HL-60 (cell line): ENCODE data around the gene EXOSC2.

ENCODE experiments used
- DNase-seq, 2 experiments: peaks; one replicate each; pipeline ENCODE4 v3.0.0-alpha.2; 2010 to 2020; ENCODE audit warnings: low read depth in 1 of 2, low spot score in 1 of 2
- H3K27ac ChIP-seq: fragments of 250-450 bp; sonication (Bioruptor Pico); replicated peaks from 2 replicates; pipeline ENCODE4 v1.5.1; 2020; ENCODE audit warnings: mild to moderate bottlenecking, moderate library complexity
- H3K27me3 ChIP-seq: fragments of 250-450 bp; sonication (Bioruptor Pico); 2 replicates; pipeline ENCODE4 v1.5.1; 2021; ENCODE audit warnings: mild to moderate bottlenecking, moderate library complexity; ENCODE audit not compliant: insufficient read depth, poor library complexity, severe bottlenecking
- H3K4me3 ChIP-seq: replicated peaks from 2 replicates; pipeline ENCODE4 v1.5.1; 2011; ENCODE audit warnings: mild to moderate bottlenecking, control low read depth, low read length; ENCODE audit not compliant: insufficient read depth
- GABPA ChIP-seq: IDR thresholded peaks from 2 replicates; pipeline ENCODE4 v1.6.1; 2012; ENCODE audit warnings: low read depth
- POLR2AphosphoS5 ChIP-seq: IDR thresholded peaks from 2 replicates; pipeline ENCODE4 v1.6.1; 2012; ENCODE audit warnings: low read depth
- SPI1 ChIP-seq: IDR thresholded peaks from 2 replicates; pipeline ENCODE4 v1.6.1; 2012; ENCODE audit warnings: low read depth, mild to moderate bottlenecking, borderline replicate concordance
- TF ChIP-seq, protein P1 (sequence below): IDR thresholded peaks from 2 replicates; pipeline ENCODE4 v1.6.1; 2012; ENCODE audit warnings: low read depth; ENCODE audit not compliant: insufficient replicate concordance
- TF ChIP-seq, protein P2 (sequence below): IDR thresholded peaks from one replicate; pipeline ENCODE4 v1.5.1; 2011; ENCODE audit warnings: low read length, control low read depth, inconsistent platforms; ENCODE audit not compliant: insufficient read depth

The EXOSC2 gene

DNA sequence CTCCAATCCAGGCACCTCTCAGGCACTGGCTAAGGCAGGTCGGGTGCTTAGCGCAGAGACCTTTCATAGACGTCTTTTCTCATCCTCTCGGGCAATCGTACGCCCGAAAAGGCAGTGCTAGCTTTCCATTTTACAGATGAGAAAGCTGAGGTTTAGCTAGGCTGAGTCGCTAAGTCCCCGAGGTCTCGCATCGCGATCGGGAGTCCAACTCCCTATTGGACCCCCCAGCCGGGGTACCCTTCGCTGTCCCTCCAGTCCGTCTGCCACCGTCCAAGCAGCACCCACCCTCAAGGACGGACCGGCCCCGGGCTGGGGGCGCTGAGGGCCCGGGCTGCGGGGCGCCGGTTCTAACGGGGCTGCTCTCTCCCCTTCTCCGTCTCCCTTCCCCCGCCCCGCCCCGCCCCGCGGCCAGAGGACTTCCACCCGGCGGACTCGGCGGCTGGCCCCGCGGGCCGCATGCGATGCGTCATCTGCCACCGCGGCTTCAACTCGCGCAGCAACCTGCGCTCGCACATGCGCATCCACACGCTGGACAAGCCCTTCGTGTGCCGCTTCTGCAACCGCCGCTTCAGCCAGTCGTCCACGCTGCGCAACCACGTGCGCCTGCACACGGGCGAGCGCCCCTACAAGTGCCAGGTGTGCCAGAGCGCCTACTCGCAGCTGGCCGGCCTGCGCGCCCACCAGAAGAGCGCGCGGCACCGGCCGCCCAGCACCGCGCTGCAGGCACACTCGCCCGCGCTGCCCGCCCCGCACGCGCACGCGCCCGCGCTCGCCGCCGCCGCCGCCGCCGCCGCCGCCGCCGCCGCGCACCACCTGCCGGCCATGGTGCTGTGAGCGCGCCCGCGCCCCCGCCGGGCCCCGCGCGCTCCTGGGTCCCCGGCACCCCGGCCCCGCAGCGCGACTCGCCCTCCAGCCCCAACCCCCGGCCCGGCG is 12.5 kb upstream of the EXOSC2 start:
- Histone ChIP-seq H3K27ac (peak overlapping the region; percentile 60), H3K27me3 (peaks cover 4% of the 10 kb centered on the region), H3K4me3 (peak overlapping the region; percentile 61)
- peak; percentile 49; the same call in 1 of the 2 replicates for TF ChIP-seq POLR2AphosphoS5
- TF ChIP-seq SPI1, result no peak
- TF ChIP-seq, protein P1, sequence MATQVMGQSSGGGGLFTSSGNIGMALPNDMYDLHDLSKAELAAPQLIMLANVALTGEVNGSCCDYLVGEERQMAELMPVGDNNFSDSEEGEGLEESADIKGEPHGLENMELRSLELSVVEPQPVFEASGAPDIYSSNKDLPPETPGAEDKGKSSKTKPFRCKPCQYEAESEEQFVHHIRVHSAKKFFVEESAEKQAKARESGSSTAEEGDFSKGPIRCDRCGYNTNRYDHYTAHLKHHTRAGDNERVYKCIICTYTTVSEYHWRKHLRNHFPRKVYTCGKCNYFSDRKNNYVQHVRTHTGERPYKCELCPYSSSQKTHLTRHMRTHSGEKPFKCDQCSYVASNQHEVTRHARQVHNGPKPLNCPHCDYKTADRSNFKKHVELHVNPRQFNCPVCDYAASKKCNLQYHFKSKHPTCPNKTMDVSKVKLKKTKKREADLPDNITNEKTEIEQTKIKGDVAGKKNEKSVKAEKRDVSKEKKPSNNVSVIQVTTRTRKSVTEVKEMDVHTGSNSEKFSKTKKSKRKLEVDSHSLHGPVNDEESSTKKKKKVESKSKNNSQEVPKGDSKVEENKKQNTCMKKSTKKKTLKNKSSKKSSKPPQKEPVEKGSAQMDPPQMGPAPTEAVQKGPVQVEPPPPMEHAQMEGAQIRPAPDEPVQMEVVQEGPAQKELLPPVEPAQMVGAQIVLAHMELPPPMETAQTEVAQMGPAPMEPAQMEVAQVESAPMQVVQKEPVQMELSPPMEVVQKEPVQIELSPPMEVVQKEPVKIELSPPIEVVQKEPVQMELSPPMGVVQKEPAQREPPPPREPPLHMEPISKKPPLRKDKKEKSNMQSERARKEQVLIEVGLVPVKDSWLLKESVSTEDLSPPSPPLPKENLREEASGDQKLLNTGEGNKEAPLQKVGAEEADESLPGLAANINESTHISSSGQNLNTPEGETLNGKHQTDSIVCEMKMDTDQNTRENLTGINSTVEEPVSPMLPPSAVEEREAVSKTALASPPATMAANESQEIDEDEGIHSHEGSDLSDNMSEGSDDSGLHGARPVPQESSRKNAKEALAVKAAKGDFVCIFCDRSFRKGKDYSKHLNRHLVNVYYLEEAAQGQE, result no peak
- TF ChIP-seq, protein P2, sequence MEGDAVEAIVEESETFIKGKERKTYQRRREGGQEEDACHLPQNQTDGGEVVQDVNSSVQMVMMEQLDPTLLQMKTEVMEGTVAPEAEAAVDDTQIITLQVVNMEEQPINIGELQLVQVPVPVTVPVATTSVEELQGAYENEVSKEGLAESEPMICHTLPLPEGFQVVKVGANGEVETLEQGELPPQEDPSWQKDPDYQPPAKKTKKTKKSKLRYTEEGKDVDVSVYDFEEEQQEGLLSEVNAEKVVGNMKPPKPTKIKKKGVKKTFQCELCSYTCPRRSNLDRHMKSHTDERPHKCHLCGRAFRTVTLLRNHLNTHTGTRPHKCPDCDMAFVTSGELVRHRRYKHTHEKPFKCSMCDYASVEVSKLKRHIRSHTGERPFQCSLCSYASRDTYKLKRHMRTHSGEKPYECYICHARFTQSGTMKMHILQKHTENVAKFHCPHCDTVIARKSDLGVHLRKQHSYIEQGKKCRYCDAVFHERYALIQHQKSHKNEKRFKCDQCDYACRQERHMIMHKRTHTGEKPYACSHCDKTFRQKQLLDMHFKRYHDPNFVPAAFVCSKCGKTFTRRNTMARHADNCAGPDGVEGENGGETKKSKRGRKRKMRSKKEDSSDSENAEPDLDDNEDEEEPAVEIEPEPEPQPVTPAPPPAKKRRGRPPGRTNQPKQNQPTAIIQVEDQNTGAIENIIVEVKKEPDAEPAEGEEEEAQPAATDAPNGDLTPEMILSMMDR, result no peak
- no peak for TF ChIP-seq GABPA
- peak; percentile 89 to 90 for DNase-seq

DNA sequence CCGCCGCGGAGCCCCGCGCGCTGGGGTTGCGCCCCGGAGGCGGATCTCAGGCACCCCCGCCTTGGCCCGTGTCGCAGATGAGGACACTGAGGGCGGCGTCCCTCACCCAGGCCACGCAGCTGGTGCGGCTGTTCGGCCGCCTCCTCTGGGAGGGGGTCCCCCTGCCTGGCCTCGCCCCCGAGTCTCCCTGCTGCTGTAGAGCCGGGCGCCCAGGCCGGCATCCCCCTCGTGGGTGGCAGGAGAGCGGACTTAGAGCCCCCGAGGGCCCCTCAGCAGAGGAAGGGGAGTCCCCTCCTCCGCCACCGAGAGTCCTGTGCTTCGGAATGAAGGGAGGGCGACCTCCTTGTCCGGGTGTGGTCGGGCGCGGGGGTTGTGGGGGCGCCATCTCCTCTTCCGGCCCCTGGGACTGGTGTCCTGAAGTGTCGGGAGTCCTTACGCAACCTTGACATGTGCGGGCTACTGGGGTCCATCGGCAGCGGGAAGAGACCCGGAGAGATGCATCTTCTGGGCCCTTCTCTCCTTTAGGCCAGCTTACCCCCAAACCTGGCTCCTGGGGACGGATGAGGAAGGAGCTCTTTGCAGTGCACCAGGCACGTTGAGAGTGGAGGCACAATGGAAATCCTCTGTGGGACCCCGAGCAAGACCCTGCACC is 11.7 kb upstream of the EXOSC2 start:
- peak in 1 of 2 experiments; percentile 21 for DNase-seq
- H3K27me3 ChIP-seq, result peaks cover 4% of the 10 kb centered on the region
- peak overlapping the region; percentile 61 for H3K27ac ChIP-seq
- TF ChIP-seq, protein P1, result no peak
- TF ChIP-seq GABPA (no peak), SPI1 (no peak), POLR2AphosphoS5 (no peak)
- TF ChIP-seq, protein P2, result no peak
- peak overlapping the region; percentile 61 for H3K4me3 ChIP-seq

DNA sequence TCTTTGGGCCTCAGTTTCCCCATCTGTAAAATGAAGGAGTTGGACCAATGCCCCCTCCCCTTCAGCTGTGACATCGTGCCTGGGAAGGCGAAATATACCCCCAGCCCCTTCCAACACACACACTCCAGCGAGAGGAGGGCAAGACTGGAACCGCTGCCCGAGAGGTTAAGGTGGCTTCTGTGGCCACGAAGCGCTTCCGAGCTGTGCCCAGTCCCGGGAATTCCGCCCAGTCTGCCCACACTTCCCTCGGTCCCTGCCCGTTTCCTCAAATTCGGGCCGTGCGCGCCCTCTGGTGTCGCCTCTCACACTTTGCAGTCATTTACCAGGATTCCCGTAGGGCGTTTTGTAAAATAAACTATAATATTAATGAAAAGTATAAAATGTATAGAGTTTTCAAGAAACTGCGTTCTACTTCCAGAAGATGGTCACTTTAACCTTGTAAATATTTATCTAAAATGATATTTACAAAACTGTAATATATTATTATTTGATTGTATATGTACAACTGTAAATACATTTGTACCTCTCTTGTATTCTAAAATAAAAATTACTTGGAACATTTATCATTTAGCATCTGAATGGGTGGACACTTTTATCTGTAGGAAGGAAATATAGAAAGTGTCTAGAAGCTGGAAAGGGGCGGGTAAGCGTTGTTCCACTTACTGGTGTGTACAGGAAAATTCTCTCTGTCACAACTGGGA is 11.0 kb upstream of the EXOSC2 start:
- TF ChIP-seq, protein P1, result no peak
- TF ChIP-seq SPI1 (peak; percentile 62; the same call in 1 of the 2 replicates), POLR2AphosphoS5 (no peak), GABPA (no peak)
- TF ChIP-seq, protein P2, result peak; percentile 6
- peak in 1 of 2 experiments; percentile 64 for DNase-seq
- Histone ChIP-seq H3K27ac (no peak overlapping the region), H3K27me3 (peaks cover 4% of the 10 kb centered on the region), H3K4me3 (peak overlapping the region; percentile 61)
